GM12892 (cell line): ENCODE results near the gene TNNT3.
"Not testable (repeated sequence)": the region's sequence is repeated elsewhere in the genome, so short reads cannot be mapped to it uniquely, and the experiment has no call there.

Source experiments
- DNase-seq: peaks from one replicate; pipeline ENCODE4 v3.0.0; 2011; ENCODE audit not compliant: insufficient read length
- FAIRE-seq: peaks from 2 replicates; lab custom pipeline; 2011; peaks lifted over from hg19 to GRCh38; lab: Jason Lieb, UNC
- POLR2A ChIP-seq: IDR thresholded peaks from 2 replicates; pipeline ENCODE4 v1.6.1; 2011; ENCODE audit warnings: low read depth, low read length, control low read depth
- POLR2AphosphoS5 ChIP-seq: IDR thresholded peaks from 2 replicates; pipeline ENCODE4 v1.6.1; 2011; ENCODE audit warnings: low read depth, low read length, control low read depth
- TAF1 ChIP-seq: IDR thresholded peaks from 2 replicates; pipeline ENCODE4 v1.6.1; 2011; ENCODE audit warnings: low read depth, mild to moderate bottlenecking, control low read depth, low read length, borderline replicate concordance

The TNNT3 gene

DNA sequence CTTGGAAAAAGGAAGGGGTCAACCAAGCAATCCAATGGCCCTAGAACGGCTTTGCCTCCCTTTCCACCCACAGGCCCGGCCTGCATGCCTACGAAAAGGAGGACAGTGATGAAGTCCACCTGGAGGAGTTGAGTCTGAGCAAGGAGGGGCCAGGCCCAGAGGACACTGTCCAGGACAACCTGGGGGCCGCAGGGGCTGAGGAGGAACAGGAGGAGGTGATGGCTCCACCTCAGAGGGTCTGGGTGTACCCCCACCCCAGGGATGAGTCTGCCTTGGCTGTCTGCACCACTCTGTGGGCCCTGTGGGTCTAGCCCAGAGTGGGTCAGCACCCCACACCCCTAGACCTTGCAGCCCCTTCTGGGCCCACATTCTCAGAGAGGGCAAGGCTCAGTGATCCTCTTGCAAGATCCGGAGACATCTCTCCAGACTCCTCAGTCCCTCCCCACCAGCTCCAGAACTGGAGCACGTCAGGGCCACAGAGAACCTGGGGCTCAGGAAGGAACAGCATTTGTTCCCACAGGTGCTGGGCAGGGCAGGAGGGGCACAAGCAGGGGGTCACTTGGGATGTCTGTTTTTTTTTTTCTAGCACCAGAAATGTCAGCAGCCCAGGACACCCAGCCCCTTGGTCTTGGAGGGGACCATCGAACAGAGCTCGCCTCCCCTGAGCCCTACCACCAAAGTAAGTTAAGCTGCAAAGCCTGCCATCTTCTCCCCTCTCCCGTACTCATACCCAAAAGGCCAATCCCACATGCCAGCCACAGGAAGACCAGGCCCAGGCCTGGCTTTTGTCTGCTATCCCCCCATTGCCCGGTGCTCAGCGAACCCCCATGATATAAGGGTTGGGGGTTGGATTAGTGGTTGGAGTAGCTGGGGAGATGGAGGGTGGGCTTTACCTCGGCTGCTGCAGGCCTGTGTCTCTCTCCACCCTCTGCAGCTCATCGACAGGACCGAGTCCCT is 35.9 kb upstream of the TNNT3 start:
- FAIRE-seq (no peak), DNase-seq (no peak)
- TF ChIP-seq POLR2A (no peak), POLR2AphosphoS5 (peak; percentile 14; the same call in 1 of the 2 replicates)

DNA sequence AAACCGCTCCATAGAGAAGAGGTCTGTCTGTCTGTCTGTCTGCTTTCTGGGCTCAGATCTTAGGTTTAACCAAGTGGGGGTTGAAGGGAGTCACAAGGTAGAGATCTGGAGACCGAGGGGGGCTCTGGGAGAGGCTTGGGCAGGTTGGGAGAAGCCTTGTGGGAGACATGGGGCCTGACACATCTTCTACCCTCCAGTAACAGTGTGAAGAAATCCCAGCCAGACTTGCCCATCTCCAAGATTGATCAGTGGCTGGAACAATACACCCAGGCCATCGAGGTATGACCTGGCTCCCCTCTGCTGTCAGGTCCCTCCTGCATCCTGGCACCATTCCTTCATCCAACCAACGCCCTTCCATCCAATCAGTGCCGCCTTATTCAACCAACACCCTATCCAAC is 35.2 kb upstream of the TNNT3 start:
- no peak for TF ChIP-seq POLR2AphosphoS5
- TF ChIP-seq POLR2A: no peak
- TF ChIP-seq TAF1: no peak
- FAIRE-seq: no peak
- DNase-seq: no peak

DNA sequence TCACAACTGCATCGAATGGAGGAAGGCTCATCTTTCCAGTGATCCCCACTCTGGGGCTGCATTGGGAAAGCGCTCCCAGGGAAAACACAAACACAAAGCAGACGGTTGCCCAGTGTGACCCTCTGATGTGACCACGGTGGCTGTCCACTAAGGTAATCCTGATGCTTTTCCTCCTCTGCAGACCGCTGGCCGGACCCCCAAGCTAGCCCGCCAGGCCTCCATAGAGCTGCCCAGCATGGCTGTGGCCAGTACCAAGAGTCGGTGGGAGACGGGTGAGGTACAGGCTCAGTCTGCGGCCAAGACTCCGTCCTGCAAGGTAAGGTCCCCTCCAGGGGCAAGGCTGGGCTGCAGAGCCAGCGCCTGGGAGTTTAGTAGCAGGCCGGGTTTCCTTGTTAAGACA is 33.0 kb upstream of the TNNT3 start:
- not testable (repeated sequence) for DNase-seq, FAIRE-seq

DNA sequence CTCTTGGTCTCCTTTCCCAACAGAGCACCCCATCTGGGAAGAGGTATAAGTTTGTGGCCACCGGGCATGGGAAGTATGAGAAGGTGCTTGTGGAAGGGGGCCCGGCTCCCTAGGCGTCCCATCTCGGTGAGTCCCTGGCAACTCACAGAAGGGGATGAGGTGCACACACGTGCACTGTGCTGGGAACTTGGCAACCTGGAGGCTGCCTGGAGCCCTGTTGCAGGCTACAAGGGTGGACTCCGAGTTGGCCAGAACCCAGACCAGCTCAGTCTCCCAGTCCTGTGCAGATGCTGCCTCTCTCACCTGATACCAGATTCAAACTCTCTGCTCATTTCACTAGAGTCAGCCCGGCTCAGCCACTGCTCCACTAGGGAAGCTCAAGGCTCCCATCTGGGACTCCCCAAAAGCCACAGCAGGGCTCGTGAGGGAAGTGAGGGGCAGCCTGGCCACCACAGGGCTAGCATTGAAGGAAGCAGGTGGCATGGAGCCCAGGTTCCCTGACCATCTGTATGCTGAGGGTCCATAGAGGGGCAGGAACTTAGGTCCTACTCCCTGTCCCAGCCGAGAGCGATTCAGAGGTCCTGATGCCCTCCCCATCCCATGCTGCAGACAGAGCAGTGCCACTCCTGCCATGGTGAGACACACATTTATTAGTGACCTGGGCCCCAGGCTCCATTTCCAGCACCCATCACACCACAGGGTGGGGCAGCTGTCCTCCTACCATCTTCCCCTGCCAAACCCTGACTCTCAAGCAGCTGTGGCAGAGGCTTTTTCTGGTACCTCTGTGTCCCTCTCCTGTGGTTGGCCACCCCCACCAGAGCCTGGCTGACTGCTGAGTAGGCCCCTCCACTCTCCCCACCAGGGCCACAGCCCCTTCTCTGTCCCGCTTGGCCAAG is 31.8 kb upstream of the TNNT3 start:
- TF ChIP-seq POLR2A (no peak), POLR2AphosphoS5 (no peak), TAF1 (no peak)
- DNase-seq: no peak
- FAIRE-seq: no peak

DNA sequence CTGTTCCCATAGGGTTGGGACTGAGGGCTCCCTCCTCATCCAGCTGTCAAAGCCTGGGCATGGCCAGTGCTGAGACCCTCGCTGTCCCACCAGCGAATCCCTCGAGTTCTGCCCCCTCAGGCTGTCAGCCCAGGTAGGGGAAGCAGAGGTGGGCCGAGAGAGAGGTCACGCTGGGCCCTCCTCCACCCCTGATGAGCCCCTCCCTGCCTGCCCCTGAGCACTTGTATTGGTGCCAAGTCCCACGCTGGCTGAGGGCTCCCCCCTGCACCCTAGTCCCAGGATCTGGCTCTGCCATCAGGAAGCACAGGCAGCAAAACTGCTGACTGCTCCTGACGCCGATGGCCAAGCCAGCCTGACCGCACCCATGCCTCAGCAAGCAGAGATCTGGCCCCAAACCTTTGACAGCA is 31.2 kb upstream of the TNNT3 start:
- FAIRE-seq (no peak), DNase-seq (no peak)
- TF ChIP-seq TAF1: no peak
- no peak for TF ChIP-seq POLR2A
- TF ChIP-seq POLR2AphosphoS5: no peak

DNA sequence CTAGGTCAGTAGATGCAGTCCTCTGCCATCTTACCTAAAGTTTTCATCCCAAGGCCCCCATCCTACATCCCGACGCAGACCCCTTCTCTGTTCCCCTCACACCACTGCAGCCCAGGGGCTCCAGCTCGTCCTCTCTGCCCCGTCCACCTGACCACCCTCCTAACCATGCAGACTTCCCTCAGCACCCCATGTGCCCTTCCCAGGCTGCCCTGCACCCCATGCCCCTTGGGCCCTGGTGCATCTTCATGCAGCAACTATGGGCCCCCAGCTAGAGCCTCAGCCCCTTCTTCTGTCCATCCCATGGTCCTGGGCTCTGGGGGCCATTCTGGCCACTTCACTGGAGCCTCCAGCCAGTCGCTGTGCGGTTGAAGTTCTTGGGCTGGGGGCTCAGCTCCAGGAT is 30.7 kb upstream of the TNNT3 start:
- FAIRE-seq (no peak), DNase-seq (no peak)
- TF ChIP-seq POLR2A: no peak
- no peak for TF ChIP-seq POLR2AphosphoS5
- TF ChIP-seq TAF1: no peak

DNA sequence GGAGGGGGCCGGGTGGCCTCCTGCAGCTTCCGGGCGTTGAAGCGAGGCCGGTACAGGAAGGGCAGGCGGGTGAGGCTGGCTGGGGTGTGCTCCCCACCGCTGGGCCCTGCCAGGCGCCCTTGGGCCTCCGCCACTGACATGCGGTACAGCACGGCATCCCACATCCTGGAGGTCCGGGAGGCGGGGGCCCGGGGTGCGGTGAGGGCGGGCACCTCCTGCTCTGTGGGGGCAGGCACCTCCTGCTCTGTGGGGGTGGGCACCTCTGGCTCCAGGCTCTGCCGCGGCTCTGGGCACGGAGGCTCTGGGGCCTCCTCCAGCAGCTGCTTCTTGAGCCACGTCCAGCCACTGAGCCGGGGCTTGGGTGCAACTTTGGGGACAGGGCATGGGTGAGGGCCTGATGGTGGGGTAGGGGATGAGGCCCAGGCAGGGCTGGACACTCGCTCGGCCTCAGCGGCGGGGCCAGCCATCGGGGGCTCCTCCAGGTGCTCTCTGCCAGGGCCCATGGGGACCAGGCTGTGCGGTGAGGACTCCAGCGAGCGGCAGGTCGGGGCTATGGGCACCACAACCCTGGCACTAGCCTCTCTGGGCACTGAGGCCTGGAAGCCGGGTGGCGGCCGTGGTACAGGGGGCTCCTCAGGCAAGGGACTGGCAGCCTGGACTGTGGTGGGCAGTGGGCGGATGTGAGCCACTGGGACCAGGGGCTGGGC is 30.1 kb upstream of the TNNT3 start:
- FAIRE-seq (no peak), DNase-seq (peak; percentile 22)
- TF ChIP-seq POLR2A (no peak), TAF1 (no peak), POLR2AphosphoS5 (no peak; the same call in 1 of the 2 replicates)

DNA sequence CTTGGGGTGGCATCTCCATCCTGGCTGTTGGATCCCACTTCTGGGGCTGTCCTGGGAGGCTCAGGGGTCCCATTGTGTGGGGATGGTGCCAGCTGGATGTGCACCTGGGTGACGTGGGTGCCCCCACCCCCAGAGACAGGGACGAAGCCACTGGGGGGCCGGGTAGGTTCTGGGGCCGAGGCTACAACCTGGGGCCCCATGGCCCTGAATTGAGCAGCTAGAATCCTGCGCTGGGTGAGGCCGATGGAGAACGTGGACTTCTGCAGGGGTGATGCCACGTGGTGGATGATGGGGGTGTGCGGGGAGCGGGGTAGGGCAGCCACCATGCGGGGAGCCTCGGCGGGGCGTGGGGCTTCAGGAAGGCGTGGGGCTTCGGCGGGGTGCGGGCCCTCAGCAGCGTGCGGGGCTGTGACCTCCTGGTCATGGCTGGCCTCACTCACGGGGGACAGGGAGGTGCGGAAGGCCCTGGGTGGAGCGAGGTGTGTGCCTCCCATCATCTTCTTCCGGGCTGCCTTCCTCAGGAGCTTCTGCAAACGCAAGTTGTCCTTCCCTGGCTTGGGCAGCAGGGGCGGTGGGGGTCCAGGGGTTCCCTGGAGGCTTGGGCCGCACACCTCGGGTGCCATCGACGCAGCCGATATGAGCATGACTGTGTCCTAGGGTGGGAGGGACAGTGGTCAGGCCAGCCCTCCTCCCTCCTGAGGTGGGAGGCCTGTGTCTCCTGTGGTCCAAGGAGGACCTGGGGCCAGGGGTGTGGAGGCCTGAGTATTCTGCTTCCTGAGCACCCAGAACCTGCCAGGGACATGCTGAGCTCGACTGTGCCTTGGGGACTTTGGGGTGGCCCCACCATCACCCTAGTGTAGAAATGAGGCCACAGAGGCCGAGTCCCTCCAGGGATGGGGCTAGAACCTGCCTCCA is 29.3 kb upstream of the TNNT3 start:
- TF ChIP-seq POLR2A (peak; percentile 19), TAF1 (no peak)
- peak; percentile 31 for DNase-seq
- no peak for FAIRE-seq

DNA sequence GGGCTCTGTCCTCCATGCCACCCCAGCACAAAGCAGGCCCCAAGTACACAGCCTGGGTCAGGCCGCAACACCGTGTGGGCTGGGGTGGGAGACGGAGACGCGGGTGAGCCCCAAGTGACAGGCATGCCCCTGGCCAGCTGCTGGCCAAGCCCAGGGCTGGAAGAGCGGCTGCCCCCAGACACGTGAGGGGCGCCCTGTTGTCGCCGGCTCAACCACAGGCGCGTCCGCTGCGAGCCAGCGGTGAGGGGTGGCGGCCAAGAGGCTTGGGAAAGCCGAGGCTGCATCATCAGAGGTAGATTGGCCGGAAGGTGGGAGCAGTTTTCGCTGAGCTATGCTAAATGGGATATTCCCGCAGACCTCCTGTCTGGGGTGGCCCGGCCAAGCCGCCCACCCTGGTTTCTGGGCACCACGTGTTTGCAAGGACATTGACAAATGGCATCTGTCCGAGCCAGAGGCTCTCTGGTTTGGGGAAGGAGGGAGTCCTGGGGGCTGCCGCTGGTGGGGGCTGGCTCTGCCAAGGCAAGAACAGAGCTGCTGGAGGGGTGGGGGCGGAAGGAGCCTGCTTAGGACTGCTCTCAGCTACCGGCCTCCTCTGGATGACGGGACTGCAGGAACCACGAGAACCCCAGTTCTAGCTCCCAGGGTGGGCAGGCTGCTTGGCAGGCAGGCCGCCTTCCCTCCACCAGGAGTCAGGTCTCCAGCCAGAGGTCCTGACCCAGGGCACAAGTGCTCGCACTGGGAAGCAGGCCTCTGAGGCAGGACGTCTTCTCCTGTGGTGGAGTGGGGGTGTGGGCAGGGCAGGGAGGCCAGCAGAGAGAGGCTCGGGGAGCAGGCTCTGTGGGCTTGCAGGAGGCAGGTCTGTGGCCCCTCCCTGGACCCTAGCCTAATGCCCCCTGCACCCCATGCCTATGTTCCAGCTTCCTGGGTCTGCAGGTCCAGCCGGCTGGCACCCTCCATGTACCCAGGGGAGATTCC is 28.4 kb upstream of the TNNT3 start:
- DNase-seq (peak; percentile 32), FAIRE-seq (no peak)
- peak; percentile 52 for TF ChIP-seq POLR2AphosphoS5
- peak; percentile 40 for TF ChIP-seq POLR2A
- TF ChIP-seq TAF1: no peak
